HG03064 (cell line): ENCODE measurements around the gene EYS.
"Not testable (repeated sequence)": the region's sequence is repeated elsewhere in the genome, so short reads cannot be mapped to it uniquely, and the experiment has no call there.

Experiments
- ATAC-seq: cut with Tn5 transposase; IDR thresholded peaks from one replicate; pipeline ENCODE4 v1.9.1; 2021; ENCODE audit warnings: low read depth; ENCODE audit not compliant: unreplicated experiment

EYS gene

GRCh38 chr6:64516393-64516792 lies 1190.6 kb downstream of the EYS start:
- ATAC-seq = no peak

- no peak for ATAC-seq
These were observed 1199.4 kb downstream of the EYS start for GRCh38 chr6:64507661-64508060.

- no peak for ATAC-seq
These were observed 1201.7 kb downstream of the EYS start for GRCh38 chr6:64505312-64505711.

GRCh38 chr6:64504503-64504902 lies 1202.5 kb downstream of the EYS start:
- no peak for ATAC-seq

- ATAC-seq = no peak
These were observed 1204.2 kb downstream of the EYS start for GRCh38 chr6:64502801-64503200.

GRCh38 chr6:64497634-64498033 lies 1209.4 kb downstream of the EYS start:
- ATAC-seq = no peak

GRCh38 chr6:64489763-64490162 lies 1217.3 kb downstream of the EYS start:
- no peak for ATAC-seq

- no peak for ATAC-seq
These were observed 1220.3 kb downstream of the EYS start for GRCh38 chr6:64486578-64487351.

GRCh38 chr6:64483956-64484499 lies 1223.0 kb downstream of the EYS start:
- no peak for ATAC-seq

- no peak for ATAC-seq
These were observed 1224.4 kb downstream of the EYS start for GRCh38 chr6:64482631-64483030.

GRCh38 chr6:64479134-64479533 lies 1227.9 kb downstream of the EYS start:
- ATAC-seq = no peak

GRCh38 chr6:64477391-64477790 lies 1229.6 kb downstream of the EYS start:
- no peak for ATAC-seq

- ATAC-seq = no peak
These were observed 1230.1 kb downstream of the EYS start for GRCh38 chr6:64476935-64477334.

GRCh38 chr6:64469405-64469804 lies 1237.6 kb downstream of the EYS start:
- not testable (repeated sequence) for ATAC-seq

- ATAC-seq = no peak
These were observed 1239.4 kb downstream of the EYS start for GRCh38 chr6:64467656-64468055.

- no peak for ATAC-seq
These were observed 1247.5 kb downstream of the EYS start for GRCh38 chr6:64459411-64459944.

- not testable (repeated sequence) for ATAC-seq
These were observed 1258.9 kb downstream of the EYS start for GRCh38 chr6:64448101-64448500.

GRCh38 chr6:64445038-64445437 lies 1262.0 kb downstream of the EYS start:
- ATAC-seq = no peak

GRCh38 chr6:64439274-64439673 lies 1267.8 kb downstream of the EYS start:
- ATAC-seq = no peak

- ATAC-seq = no peak
These were observed 1269.0 kb downstream of the EYS start for GRCh38 chr6:64437996-64438395.

GRCh38 chr6:64429926-64430325 lies 1277.1 kb downstream of the EYS start:
- ATAC-seq = no peak

- no peak for ATAC-seq
These were observed 1278.8 kb downstream of the EYS start for GRCh38 chr6:64428186-64428585.
